ENCODE data around the gene SAMMSON. TPM values are rescaled to one million over a fixed set of nuclear protein-coding genes. Genes with fewer than 3 reads are reported as not detected.

SAMMSON gene
- total and polyA plus RNA-seq, 2 donors (not counting 1 experiment from before 2014, with no cell fraction given) = not detected

- peaks cover 14% of the 10 kb centered on the region for H3K27me3 Mint-ChIP-seq
- Histone ChIP-seq H3K79me2 (ENCODE audit: control insufficient read depth, insufficient read depth, low read length) (no peaks in the 10 kb centered on the region), H3K4me1 (ENCODE audit: control insufficient read depth in 2 of 2, insufficient read depth in 2 of 2, low read length in 2 of 2) (no peaks in the 10 kb centered on the region), H3K27me3 (replicated peaks in 1 of 4; ENCODE audit: control extremely low read depth in 1 of 4, control insufficient read depth in 3 of 4, insufficient read depth in 4 of 4, low read length in 3 of 4) (no peaks in the 10 kb centered on the region), H3K9ac (ENCODE audit: low read length) (no peak overlapping the region), H4K20me1 (ENCODE audit: control insufficient read depth, insufficient read depth, low read length, poor library complexity, severe bottlenecking) (no peaks in the 10 kb centered on the region), H3K27ac (ENCODE audit: low read length in 2 of 2) (no peak overlapping the region), H2AFZ (ENCODE audit: insufficient read depth, low read depth, low read length, poor library complexity, severe bottlenecking) (no peak overlapping the region), H3K36me3 (replicated peaks in 1 of 2; ENCODE audit: control extremely low read depth in 1 of 2, control insufficient read depth in 1 of 2, extremely low read depth in 1 of 2, insufficient read depth in 2 of 2, low read length in 1 of 2) (no peaks in the 10 kb centered on the region), H3K4me2 (replicated peaks; ENCODE audit: low read depth, low read length, poor library complexity, severe bottlenecking) (no peak overlapping the region), H3K9me3 (ENCODE audit: control extremely low read depth in 1 of 3, control insufficient read depth in 2 of 3, insufficient read depth in 1 of 3, low read length in 2 of 3) (peaks cover 0 to 8% (median 0%) of the 10 kb centered on the region in 3 donors), H3K4me3 (ENCODE audit: control extremely low read depth in 1 of 5, extremely low read depth in 1 of 5, insufficient read depth in 1 of 5, low read depth in 2 of 5, low read length in 4 of 5) (no peak overlapping the region)
- ChIA-PET CTCF (no interaction called here), POLR2A (no interaction called here)
- TF ChIP-seq CTCF (IDR thresholded peaks at IDR 0.05) (no peak), EZH2 (IDR thresholded peaks at IDR 0.05; ENCODE audit: borderline replicate concordance, insufficient read depth, low read depth, low read length, poor library complexity, severe bottlenecking) (no peak)
- 96% methylated on average over 4 of the region's 4 CpGs for WGBS (ENCODE audit: insufficient coverage)
- ATAC-seq (ENCODE audit: low read depth) = no peak
- H3K4me1 Mint-ChIP-seq = no peaks in the 10 kb centered on the region
- no peak for DNase-seq
- H3K9me3 Mint-ChIP-seq (ENCODE audit: insufficient read depth) = no peaks in the 10 kb centered on the region
- no peak overlapping the region for H3K4me3 Mint-ChIP-seq
- intact Hi-C loops (cut with micrococcal nuclease) = no loop called here
- H3K27ac Mint-ChIP-seq = no peak overlapping the region
These were observed 1.1 kb downstream of the SAMMSON start for GRCh38 chr3:70000563-70001081.

- TF ChIP-seq EZH2 (IDR thresholded peaks at IDR 0.05; ENCODE audit: borderline replicate concordance, insufficient read depth, low read depth, low read length, poor library complexity, severe bottlenecking) = no peak
- no peak for TF ChIP-seq CTCF (IDR thresholded peaks at IDR 0.05)
- no peaks in the 10 kb centered on the region for H3K4me1 Mint-ChIP-seq
- DNase-seq (no peak), ATAC-seq (ENCODE audit: low read depth) (no peak)
- Histone ChIP-seq H2AFZ (ENCODE audit: insufficient read depth, low read depth, low read length, poor library complexity, severe bottlenecking) (no peak overlapping the region), H3K4me3 (ENCODE audit: control extremely low read depth in 1 of 5, extremely low read depth in 1 of 5, insufficient read depth in 1 of 5, low read depth in 2 of 5, low read length in 4 of 5) (no peak overlapping the region), H3K27me3 (replicated peaks in 1 of 4; ENCODE audit: control extremely low read depth in 1 of 4, control insufficient read depth in 3 of 4, insufficient read depth in 4 of 4, low read length in 3 of 4) (no peaks in the 10 kb centered on the region), H3K4me2 (replicated peaks; ENCODE audit: low read depth, low read length, poor library complexity, severe bottlenecking) (no peak overlapping the region), H3K9ac (ENCODE audit: low read length) (no peak overlapping the region), H4K20me1 (ENCODE audit: control insufficient read depth, insufficient read depth, low read length, poor library complexity, severe bottlenecking) (no peaks in the 10 kb centered on the region), H3K4me1 (ENCODE audit: control insufficient read depth in 2 of 2, insufficient read depth in 2 of 2, low read length in 2 of 2) (no peaks in the 10 kb centered on the region), H3K9me3 (ENCODE audit: control extremely low read depth in 1 of 3, control insufficient read depth in 2 of 3, insufficient read depth in 1 of 3, low read length in 2 of 3) (peaks cover 0 to 8% (median 0%) of the 10 kb centered on the region in 3 donors), H3K27ac (ENCODE audit: low read length in 2 of 2) (no peak overlapping the region), H3K36me3 (replicated peaks in 1 of 2; ENCODE audit: control extremely low read depth in 1 of 2, control insufficient read depth in 1 of 2, extremely low read depth in 1 of 2, insufficient read depth in 2 of 2, low read length in 1 of 2) (no peaks in the 10 kb centered on the region), H3K79me2 (ENCODE audit: control insufficient read depth, insufficient read depth, low read length) (no peaks in the 10 kb centered on the region)
- no peaks in the 10 kb centered on the region for H3K9me3 Mint-ChIP-seq (ENCODE audit: insufficient read depth)
- H3K4me3 Mint-ChIP-seq = no peak overlapping the region
- CTCF ChIA-PET = no interaction called here
- POLR2A ChIA-PET = no interaction called here
- peaks cover 12% of the 10 kb centered on the region for H3K27me3 Mint-ChIP-seq
- no peak overlapping the region for H3K27ac Mint-ChIP-seq
- intact Hi-C loops (cut with micrococcal nuclease) = no loop called here
These were observed 3.6 kb downstream of the SAMMSON start for GRCh38 chr3:70003119-70003518.
